OCI-LY1 (cell line): ENCODE measurements around the gene SLC6A19.

Source experiments
- H2AFZ ChIP-seq: fragments of 200-600 bp; sonication (generic), shearing (Covaris generic); 2 replicates; pipeline ENCODE4 v1.6.0; 2014; ENCODE audit warnings: antibody characterized with exemption, mild to moderate bottlenecking, low read length
- H3F3A ChIP-seq: fragments of 200-600 bp; sonication (generic), shearing (Covaris generic); 2 replicates; pipeline ENCODE4 v1.6.0; 2014; ENCODE audit warnings: mild to moderate bottlenecking, antibody characterized with exemption, low read length, moderate library complexity; ENCODE audit not compliant: insufficient read depth
- H3K27ac ChIP-seq: fragments of 200-600 bp; sonication (generic); 2 replicates; pipeline ENCODE4 v1.5.1; 2014; ENCODE audit warnings: low read length, mixed run types, mild to moderate bottlenecking, low read depth; ENCODE audit not compliant: poor library complexity, severe bottlenecking
- H3K27me3 ChIP-seq: fragments of 200-600 bp; sonication (generic); 2 replicates; pipeline ENCODE4 v1.6.0; 2014; ENCODE audit warnings: antibody characterized with exemption, mild to moderate bottlenecking, low read length, moderate library complexity; ENCODE audit not compliant: insufficient read depth
- H3K36me3 ChIP-seq: fragments of 200-600 bp; sonication (generic); 2 replicates; pipeline ENCODE4 v1.6.1; 2014; ENCODE audit warnings: mild to moderate bottlenecking, antibody characterized with exemption, low read length, moderate library complexity, mixed read lengths; ENCODE audit not compliant: insufficient read depth
- H3K4me1 ChIP-seq: fragments of 200-600 bp; sonication (generic); 2 replicates; pipeline ENCODE4 v1.5.1; 2014; ENCODE audit warnings: mild to moderate bottlenecking, low read length, moderate library complexity; ENCODE audit not compliant: insufficient read depth, severe bottlenecking
- H3K4me2 ChIP-seq: fragments of 200-600 bp; sonication (generic), shearing (Covaris generic); 2 replicates; pipeline ENCODE4 v1.6.1; 2014; ENCODE audit warnings: low read length
- H3K4me3 ChIP-seq: fragments of 200-600 bp; sonication (generic); 2 replicates; pipeline ENCODE4 v1.5.1; 2014; ENCODE audit warnings: low read length, low read depth, mild to moderate bottlenecking, mixed read lengths; ENCODE audit not compliant: poor library complexity, severe bottlenecking
- H3K79me2 ChIP-seq: fragments of 200-600 bp; shearing (Covaris generic); 2 replicates; pipeline ENCODE4 v1.6.1; 2016; ENCODE audit warnings: mixed run types, low read length, mixed read lengths; ENCODE audit not compliant: insufficient read depth
- H3K9ac ChIP-seq: fragments of 200-600 bp; sonication (generic), shearing (Covaris generic); 2 replicates; pipeline ENCODE4 v1.6.1; 2014; ENCODE audit warnings: mild to moderate bottlenecking, low read length, mixed read lengths
- H3K9me2 ChIP-seq: fragments of 200-600 bp; sonication (generic), shearing (Covaris generic); 2 replicates; pipeline ENCODE4 v1.6.1; 2014; ENCODE audit warnings: low read depth, mild to moderate bottlenecking, low read length, mixed read lengths
- H3K9me3 ChIP-seq: fragments of 200-600 bp; shearing (Covaris generic); 2 replicates; pipeline ENCODE4 v1.6.1; 2014; ENCODE audit warnings: low read length, mixed read lengths
- H4K20me1 ChIP-seq: fragments of 200-600 bp; sonication (generic), shearing (Covaris generic); 2 replicates; pipeline ENCODE4 v1.6.0; 2016; ENCODE audit warnings: mild to moderate bottlenecking, low read length; ENCODE audit not compliant: insufficient read depth
- EZH2 ChIP-seq: fragments of 200-600 bp; sonication (generic), shearing (Covaris generic); IDR thresholded peaks from 2 replicates; pipeline ENCODE4 v1.8.0; 2017; ENCODE audit warnings: borderline replicate concordance, mixed run types, mild to moderate bottlenecking, antibody characterized with exemption, low read length, moderate library complexity, mixed read lengths
- TF ChIP-seq, protein P1 (sequence below): fragments of 200-600 bp; sonication (generic), shearing (Covaris generic); IDR thresholded peaks from 2 replicates; pipeline ENCODE4 v1.5.1; 2017; ENCODE audit warnings: mild to moderate bottlenecking, antibody characterized with exemption, low read length, moderate library complexity, mixed read lengths

Gene SLC6A19

DNA sequence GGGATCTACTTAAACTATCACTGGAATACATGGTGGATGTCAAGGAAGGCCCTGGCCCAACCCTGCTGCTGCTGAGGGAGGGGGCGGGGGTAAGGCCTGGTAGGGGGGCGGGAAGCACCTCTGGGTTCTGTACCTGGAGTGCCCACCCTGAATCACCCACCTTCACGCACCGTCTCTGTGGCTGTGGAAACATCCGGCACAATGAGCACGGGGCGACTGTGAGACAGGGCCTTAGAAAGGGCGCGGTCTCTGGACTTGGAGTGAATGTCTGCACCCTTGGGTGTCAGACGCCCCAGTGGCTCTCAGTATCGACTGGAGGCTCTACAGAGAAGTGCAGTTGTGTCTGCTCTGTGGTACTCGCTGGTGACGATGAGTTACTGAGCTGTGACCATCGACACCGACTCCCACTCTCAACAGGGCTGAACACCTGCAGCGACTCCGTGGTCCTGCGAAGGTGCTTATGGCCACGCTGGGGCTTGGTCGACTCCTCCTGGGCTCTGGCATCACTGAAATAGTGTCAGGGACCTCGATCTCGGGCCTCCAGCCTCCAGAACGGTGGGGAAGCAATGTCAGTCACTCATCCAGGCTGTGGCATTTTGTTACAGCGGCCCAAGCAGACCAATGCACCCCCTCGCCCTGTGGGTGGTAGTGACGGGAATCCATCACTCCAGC is 25.5 kb upstream of the SLC6A19 start:
- Histone ChIP-seq H3K27me3 (peaks cover 6% of the 10 kb centered on the region; the same call in 1 of the 2 replicates), H3K4me1 (no peaks in the 10 kb centered on the region), H3K9me3 (no peaks in the 10 kb centered on the region), H3K79me2 (no peaks in the 10 kb centered on the region), H3K36me3 (no peaks in the 10 kb centered on the region), H3K4me2 (no peak overlapping the region), H3K4me3 (no peak overlapping the region), H3K9me2 (no peaks in the 10 kb centered on the region), H3F3A (no peaks in the 10 kb centered on the region), H3K27ac (no peak overlapping the region), H4K20me1 (no peaks in the 10 kb centered on the region), H2AFZ (no peak overlapping the region), H3K9ac (no peak overlapping the region)
- TF ChIP-seq, protein P1, sequence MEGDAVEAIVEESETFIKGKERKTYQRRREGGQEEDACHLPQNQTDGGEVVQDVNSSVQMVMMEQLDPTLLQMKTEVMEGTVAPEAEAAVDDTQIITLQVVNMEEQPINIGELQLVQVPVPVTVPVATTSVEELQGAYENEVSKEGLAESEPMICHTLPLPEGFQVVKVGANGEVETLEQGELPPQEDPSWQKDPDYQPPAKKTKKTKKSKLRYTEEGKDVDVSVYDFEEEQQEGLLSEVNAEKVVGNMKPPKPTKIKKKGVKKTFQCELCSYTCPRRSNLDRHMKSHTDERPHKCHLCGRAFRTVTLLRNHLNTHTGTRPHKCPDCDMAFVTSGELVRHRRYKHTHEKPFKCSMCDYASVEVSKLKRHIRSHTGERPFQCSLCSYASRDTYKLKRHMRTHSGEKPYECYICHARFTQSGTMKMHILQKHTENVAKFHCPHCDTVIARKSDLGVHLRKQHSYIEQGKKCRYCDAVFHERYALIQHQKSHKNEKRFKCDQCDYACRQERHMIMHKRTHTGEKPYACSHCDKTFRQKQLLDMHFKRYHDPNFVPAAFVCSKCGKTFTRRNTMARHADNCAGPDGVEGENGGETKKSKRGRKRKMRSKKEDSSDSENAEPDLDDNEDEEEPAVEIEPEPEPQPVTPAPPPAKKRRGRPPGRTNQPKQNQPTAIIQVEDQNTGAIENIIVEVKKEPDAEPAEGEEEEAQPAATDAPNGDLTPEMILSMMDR: no peak
- no peak for TF ChIP-seq EZH2

DNA sequence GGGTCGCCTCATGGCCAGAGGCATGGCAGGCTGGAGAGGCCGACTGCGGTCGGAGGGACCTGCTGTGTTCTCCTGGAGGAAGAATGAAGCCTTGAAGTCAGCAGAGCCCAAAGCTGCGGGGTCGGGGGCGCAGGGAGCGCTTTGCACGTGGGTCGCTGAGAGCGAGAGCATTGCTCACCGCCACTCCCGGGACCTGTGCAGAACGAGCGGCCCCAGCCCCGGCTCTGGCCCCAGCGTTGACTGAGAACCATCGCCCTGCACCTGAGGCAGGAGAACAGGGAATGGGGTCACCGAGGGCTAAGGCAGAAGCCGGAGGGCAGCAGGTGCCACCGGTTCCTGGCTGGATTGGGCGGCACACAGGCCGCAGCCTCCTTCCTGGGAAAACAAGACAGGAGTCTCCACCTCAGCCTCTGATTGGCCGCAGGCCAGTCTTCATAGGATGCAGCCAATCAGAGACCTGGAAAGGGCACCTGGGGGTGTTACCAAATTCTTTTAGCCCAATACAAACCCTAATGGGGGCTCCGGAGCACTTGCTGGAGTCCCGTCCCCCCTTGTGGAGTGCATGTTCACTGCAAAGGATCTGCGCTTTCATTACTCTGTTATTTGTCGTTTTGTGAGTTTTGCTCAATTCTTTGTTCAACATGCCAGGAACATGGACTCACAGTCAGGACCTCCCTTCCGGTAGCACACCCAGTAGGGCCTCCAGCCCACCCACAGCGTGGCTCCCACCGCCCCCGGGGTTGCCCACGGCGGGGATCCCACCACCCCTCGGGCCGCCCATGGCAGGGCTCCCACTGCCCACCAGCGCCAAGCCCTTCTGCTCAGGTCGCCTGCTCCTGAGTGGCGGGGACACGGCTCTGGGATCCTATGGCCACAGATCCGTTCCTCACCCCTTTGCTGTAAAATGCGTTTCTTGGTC is 24.7 kb upstream of the SLC6A19 start:
- TF ChIP-seq EZH2: no peak
- TF ChIP-seq, protein P1: no peak
- H3K4me2 ChIP-seq: no peak overlapping the region
- H4K20me1 ChIP-seq: no peaks in the 10 kb centered on the region
- no peak overlapping the region for H3K9ac ChIP-seq
- no peaks in the 10 kb centered on the region for H3K36me3 ChIP-seq
- H3K4me3 ChIP-seq: no peak overlapping the region
- peaks cover 6% of the 10 kb centered on the region; the same call in 1 of the 2 replicates for H3K27me3 ChIP-seq
- no peaks in the 10 kb centered on the region for H3K79me2 ChIP-seq
- H3K9me3 ChIP-seq: no peaks in the 10 kb centered on the region
- no peak overlapping the region for H2AFZ ChIP-seq
- H3K27ac ChIP-seq: no peak overlapping the region
- H3K4me1 ChIP-seq: no peaks in the 10 kb centered on the region
- H3K9me2 ChIP-seq: no peaks in the 10 kb centered on the region
- H3F3A ChIP-seq: no peaks in the 10 kb centered on the region

DNA sequence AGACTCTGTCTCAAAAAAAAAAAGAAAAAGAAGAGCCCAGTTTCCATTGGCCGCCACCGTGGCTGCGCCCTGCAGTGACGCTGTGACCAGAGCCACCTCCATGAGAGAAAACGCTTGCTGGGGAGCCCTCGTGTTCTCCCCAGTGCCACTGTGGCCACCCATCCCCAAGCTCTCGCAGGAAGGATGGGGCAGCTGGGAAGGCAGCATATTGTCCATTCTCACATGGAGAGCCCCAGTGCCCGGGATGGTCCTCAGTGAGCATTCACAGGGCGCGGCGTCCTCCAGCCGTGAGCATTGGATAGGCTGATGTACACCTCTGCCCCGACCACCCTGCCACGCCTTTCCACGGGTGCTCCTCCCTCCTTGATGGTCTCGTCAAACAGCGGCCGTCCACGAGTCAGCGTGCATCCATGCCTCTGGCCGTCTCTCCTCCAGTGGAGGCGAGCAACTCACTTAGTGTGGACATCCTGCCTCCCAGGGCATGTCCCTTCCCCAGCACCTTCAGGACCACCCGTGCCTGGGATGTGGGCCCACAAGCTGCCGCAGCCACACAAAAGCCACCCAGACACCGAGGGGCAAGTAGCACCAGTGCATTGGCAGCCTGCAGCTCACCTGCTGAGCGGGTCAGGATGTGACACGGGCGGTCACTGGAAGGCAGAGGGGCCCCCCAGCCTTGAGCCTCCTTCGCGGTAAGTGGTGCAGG is 23.4 kb upstream of the SLC6A19 start:
- no peak overlapping the region for H3K9ac ChIP-seq
- H3K27me3 ChIP-seq: peaks cover 6% of the 10 kb centered on the region; the same call in 1 of the 2 replicates
- TF ChIP-seq EZH2: no peak
- TF ChIP-seq, protein P1: no peak

More for the DNA sequence above, 23.4 kb upstream of the SLC6A19 start:
- Histone ChIP-seq H3K4me2 (no peak overlapping the region), H3K27ac (no peak overlapping the region), H3K79me2 (no peaks in the 10 kb centered on the region), H3F3A (no peaks in the 10 kb centered on the region), H2AFZ (no peak overlapping the region), H4K20me1 (no peaks in the 10 kb centered on the region), H3K4me3 (no peak overlapping the region), H3K36me3 (no peaks in the 10 kb centered on the region), H3K4me1 (no peaks in the 10 kb centered on the region), H3K9me3 (no peaks in the 10 kb centered on the region), H3K9me2 (no peaks in the 10 kb centered on the region)
